ENCODE data around the gene CAMTA1.

Gene CAMTA1

DNA sequence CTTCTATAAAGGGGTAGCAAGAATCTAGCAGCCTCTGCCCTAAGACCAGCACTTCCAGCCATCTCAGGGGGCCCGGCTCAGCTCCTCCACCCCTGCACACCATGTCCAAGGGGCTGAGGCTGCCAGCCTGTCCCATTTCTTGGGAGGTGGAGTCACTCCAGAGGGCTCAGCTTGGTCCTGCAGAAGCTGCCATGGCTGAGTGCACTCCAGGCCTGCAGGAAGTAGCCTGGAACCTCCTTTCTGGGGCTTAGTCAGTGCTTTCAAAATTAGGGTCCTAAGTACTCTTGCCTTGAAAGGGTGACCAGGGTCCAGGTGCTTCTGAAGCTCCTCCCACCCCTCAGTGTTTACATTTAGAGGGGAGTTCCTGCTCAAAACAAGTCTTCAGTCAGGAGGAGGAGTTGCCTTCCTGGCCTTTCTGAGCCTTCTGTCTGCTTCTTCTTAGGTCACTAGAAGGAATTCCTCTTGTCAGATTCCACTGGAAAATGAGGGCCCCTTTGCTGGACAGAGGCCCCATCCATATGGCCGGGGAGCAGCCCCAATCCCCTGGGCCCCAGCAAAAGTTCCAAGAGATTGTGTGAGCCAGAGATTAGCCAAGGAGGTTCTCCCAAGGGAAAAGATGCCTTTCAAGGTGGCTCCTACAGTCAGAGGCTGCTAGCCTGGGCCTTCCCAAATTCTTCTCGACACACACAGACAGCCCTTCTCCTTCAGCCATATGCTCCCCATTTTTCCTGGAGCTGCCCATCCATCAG, 857.7 kb downstream of the CAMTA1 start:
- TF ChIP-seq LEF1 (IDR thresholded peaks at IDR 0.05; ENCODE audit: borderline replicate concordance) (no peak), FOXK2 (IDR thresholded peaks at IDR 0.05) (no peak), FOXA1 (IDR thresholded peaks at IDR 0.05) (no peak), SP1 (IDR thresholded peaks at IDR 0.05) (no peak), ZNF384 (IDR thresholded peaks at IDR 0.05) (no peak), TARDBP (IDR thresholded peaks at IDR 0.05) (no peak), NFRKB (IDR thresholded peaks at IDR 0.05) (no peak), ARNT (IDR thresholded peaks at IDR 0.05) (no peak), SUZ12 (IDR thresholded peaks at IDR 0.05) (no peak), CTBP1 (IDR thresholded peaks at IDR 0.05; ENCODE audit: borderline replicate concordance) (no peak), HDGF (IDR thresholded peaks at IDR 0.05; ENCODE audit: borderline replicate concordance) (no peak), FOXM1 (IDR thresholded peaks at IDR 0.05; ENCODE audit: borderline replicate concordance) (no peak), BHLHE40 (IDR thresholded peaks at IDR 0.05; ENCODE audit: borderline replicate concordance) (no peak), L3MBTL2 (conservative IDR thresholded peaks at IDR 0.05) (no peak)
- TF ChIP-seq, protein P1, sequence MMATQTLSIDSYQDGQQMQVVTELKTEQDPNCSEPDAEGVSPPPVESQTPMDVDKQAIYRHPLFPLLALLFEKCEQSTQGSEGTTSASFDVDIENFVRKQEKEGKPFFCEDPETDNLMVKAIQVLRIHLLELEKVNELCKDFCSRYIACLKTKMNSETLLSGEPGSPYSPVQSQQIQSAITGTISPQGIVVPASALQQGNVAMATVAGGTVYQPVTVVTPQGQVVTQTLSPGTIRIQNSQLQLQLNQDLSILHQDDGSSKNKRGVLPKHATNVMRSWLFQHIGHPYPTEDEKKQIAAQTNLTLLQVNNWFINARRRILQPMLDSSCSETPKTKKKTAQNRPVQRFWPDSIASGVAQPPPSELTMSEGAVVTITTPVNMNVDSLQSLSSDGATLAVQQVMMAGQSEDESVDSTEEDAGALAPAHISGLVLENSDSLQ (IDR thresholded peaks at IDR 0.05), result no peak
- ChIA-PET POLR2A (interaction anchor here (0.9 kb wide), 1 partner anchor 525 kb away, joined by 3 read pairs; no protein-coding TSS in a partner anchor), CTCF (no interaction called here)
- DNase-seq (ENCODE audit: extremely low spot score), result no peak

DNA sequence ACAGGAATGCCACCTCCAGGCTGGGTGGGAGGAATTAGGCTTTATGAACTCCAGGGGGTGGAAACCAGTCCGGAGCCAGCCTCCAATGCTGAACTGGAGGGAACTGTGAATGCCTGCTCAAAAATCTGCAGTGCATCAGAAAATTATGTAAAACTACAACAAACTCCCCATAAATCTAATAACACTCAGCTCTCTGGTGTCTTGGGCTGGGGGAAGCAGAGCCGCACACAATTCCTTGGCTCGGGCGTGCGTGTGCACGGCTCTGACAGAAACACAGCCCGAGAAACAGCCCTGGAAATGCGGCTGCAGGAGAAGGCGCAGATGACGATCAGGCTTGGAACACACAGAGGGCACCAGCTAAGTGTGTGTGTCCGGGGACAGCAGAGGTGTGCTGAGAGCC, 858.3 kb downstream of the CAMTA1 start:
- TF ChIP-seq ZNF384 (IDR thresholded peaks at IDR 0.05) (no peak), FOXK2 (IDR thresholded peaks at IDR 0.05) (no peak), ARNT (IDR thresholded peaks at IDR 0.05) (no peak), L3MBTL2 (conservative IDR thresholded peaks at IDR 0.05) (no peak), NFRKB (IDR thresholded peaks at IDR 0.05) (no peak), HDGF (IDR thresholded peaks at IDR 0.05; ENCODE audit: borderline replicate concordance) (no peak), CTBP1 (IDR thresholded peaks at IDR 0.05; ENCODE audit: borderline replicate concordance) (no peak), ELF4 (IDR thresholded peaks at IDR 0.05) (no peak), SUZ12 (IDR thresholded peaks at IDR 0.05) (no peak), SP1 (IDR thresholded peaks at IDR 0.05) (no peak), FOXA1 (IDR thresholded peaks at IDR 0.05) (no peak), BHLHE40 (IDR thresholded peaks at IDR 0.05; ENCODE audit: borderline replicate concordance) (no peak), TARDBP (IDR thresholded peaks at IDR 0.05) (no peak)
- TF ChIP-seq, protein P1 (IDR thresholded peaks at IDR 0.05), result no peak
- DNase-seq (ENCODE audit: extremely low spot score), result no peak
- ChIA-PET CTCF (no interaction called here), POLR2A (interaction anchor here (0.9 kb wide), 1 partner anchor 526 kb away, joined by 3 read pairs; no protein-coding TSS in a partner anchor)

DNA sequence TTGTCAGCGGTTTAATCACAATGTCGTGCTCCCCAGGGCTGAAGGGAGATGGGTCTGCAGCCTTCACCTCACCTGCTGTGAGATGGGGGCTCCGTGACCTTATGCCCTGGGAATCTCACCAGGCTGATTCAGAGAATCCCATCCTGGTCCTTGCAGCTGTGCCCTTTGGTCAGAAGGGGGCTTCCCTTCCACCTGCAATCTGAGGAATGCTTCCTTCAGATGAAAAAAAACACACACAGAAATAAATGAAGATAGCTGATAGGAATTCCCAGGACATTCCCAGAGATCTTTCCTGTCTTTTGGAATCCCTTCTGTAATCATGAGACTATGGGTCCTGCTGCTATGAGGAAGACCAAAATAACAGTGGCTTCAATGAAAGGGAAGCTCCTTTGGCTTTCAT, 858.8 kb downstream of the CAMTA1 start:
- POLR2A ChIA-PET, result interaction anchor here (0.9 kb wide), 1 partner anchor 527 kb away, joined by 3 read pairs; no protein-coding TSS in a partner anchor
- no peak for DNase-seq (ENCODE audit: extremely low spot score)
- TF ChIP-seq ZNF384 (IDR thresholded peaks at IDR 0.05) (no peak), FOXK2 (IDR thresholded peaks at IDR 0.05) (no peak), HDGF (IDR thresholded peaks at IDR 0.05; ENCODE audit: borderline replicate concordance) (no peak)
- TF ChIP-seq, protein P1 (IDR thresholded peaks at IDR 0.05), result no peak
- CTCF ChIA-PET, result no interaction called here

DNA sequence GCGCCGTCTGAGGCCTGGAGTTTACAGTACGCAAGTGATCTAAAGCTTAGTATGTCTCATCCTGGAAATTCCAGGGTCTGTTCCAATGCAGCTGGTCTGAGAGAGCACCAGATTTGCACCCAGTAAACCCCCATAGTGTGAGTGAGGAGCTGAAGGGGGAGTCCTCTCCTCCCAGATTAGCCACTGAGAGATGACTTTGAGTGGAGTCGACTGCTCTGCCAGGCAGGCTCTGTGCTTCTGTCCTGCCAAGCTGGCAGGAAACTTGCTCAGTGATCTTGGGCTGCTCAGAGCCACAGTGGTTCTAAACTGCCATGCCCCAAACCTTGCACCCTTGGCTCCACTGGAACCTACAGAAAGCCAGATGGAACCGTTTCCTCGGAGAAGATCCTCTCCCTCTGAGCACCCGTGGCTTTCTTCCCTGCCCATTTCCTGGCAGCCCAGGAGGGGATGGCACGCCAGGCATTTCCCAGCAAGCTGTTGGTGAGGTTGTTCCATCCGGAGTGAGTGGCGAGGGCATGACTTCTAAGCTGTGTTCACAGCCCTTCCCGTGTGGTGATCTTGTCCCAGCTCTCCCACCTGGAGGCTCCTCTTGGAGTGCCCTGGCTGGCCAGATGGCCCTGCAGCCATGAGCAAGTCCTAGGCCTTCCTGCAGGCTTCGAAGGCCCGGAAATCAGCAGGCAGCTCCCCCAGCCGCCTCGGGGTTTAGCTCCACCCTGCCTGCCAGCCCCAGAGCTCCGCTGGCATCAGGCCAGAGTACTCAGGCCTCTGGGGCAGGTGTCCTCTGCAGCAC, 859.9 kb downstream of the CAMTA1 start:
- DNase-seq (ENCODE audit: extremely low spot score), result no peak
- CTCF ChIA-PET, result interaction anchor here (0.6 kb wide), 1 partner anchor 682 kb away, joined by 4 read pairs; no protein-coding TSS in a partner anchor

DNA sequence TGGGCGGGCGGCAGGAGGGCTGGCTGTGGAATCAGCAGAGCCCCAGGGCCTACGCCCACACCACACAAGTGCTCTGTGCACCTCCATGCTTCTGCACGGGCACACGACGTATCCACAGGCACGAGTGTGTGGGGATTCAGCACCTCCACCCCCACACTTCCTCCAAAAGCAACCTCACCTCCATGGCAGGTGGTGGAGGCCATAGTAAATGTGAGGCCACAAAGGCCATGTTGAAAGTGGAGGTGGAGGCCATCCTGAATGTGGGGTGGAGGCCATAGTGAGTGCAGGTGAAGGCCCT, 860.4 kb downstream of the CAMTA1 start:
- ChIA-PET CTCF (interaction anchor here (0.6 kb wide), 1 partner anchor 683 kb away, joined by 4 read pairs; no protein-coding TSS in a partner anchor), POLR2A (no interaction called here)
- TF ChIP-seq SP1 (IDR thresholded peaks at IDR 0.05) (no peak), FOXM1 (IDR thresholded peaks at IDR 0.05; ENCODE audit: borderline replicate concordance) (no peak), NFRKB (IDR thresholded peaks at IDR 0.05) (no peak), SUZ12 (IDR thresholded peaks at IDR 0.05) (no peak), TARDBP (IDR thresholded peaks at IDR 0.05) (no peak), ZNF384 (IDR thresholded peaks at IDR 0.05) (no peak), CTBP1 (IDR thresholded peaks at IDR 0.05; ENCODE audit: borderline replicate concordance) (no peak)
- no peak for DNase-seq (ENCODE audit: extremely low spot score)

More for the DNA sequence above, 859.9 kb downstream of the CAMTA1 start:
- POLR2A ChIA-PET, result no interaction called here
- TF ChIP-seq FOXK2 (IDR thresholded peaks at IDR 0.05) (no peak), CTBP1 (IDR thresholded peaks at IDR 0.05; ENCODE audit: borderline replicate concordance) (no peak), BHLHE40 (IDR thresholded peaks at IDR 0.05; ENCODE audit: borderline replicate concordance) (no peak)
- TF ChIP-seq, protein P1 (IDR thresholded peaks at IDR 0.05), result no peak
